K562 (cell line): ENCODE measurements around the gene SMAD7. TPM values are rescaled to one million over a fixed set of nuclear protein-coding genes. Genes with fewer than 3 reads are reported as not detected.
A peak's percentile ranks its signal among the peaks of the same experiment; 100 is the strongest.

Experiments used
- ATF7 ChIP-seq: fragments of 450-650 bp; IDR thresholded peaks from 2 replicates; pipeline ENCODE4 v1.7.1; 2014; ENCODE audit warnings: mild to moderate bottlenecking, moderate library complexity
- CBFA2T2 ChIP-seq: fragments of 450-650 bp; conservative IDR thresholded peaks from 2 replicates; pipeline ENCODE4 v1.6.1; 2017; ENCODE audit warnings: mild to moderate bottlenecking
- DPF2 ChIP-seq: fragments of 450-650 bp; IDR thresholded peaks from 2 replicates; pipeline ENCODE4 v1.6.1; 2016
- FOSL1 ChIP-seq: fragments of 200-800 bp; sonication (Bioruptor generic); conservative IDR thresholded peaks from 2 replicates; pipeline ENCODE4 v1.6.1; 2016; ENCODE audit warnings: missing genetic modification characterization, missing compliant biosample characterization
- HDAC1 ChIP-seq, 2 experiments: fragments of 450-650 bp; IDR thresholded peaks; 2 replicates each; pipeline ENCODE4 v1.6.1; 2016 to 2017; ENCODE audit warnings: inconsistent platforms in 1 of 2, mild to moderate bottlenecking in 1 of 2, moderate library complexity in 1 of 2
- HDAC6 ChIP-seq: IDR thresholded peaks from 2 replicates; pipeline ENCODE4 v1.6.1; 2012; ENCODE audit warnings: low read depth, mild to moderate bottlenecking, control low read depth, inconsistent platforms, low read length, moderate library complexity
- HDAC8 ChIP-seq: fragments of 450-650 bp; IDR thresholded peaks from 2 replicates; pipeline ENCODE4 v1.6.1; 2016; ENCODE audit warnings: mild to moderate bottlenecking, missing genetic modification characterization, moderate library complexity, missing compliant biosample characterization
- MAFF ChIP-seq: IDR thresholded peaks from 2 replicates; pipeline ENCODE4 v1.6.1; 2012; ENCODE audit warnings: low read length, improper control_type of control experiment
- NFE2L1 ChIP-seq: fragments of 450-650 bp; IDR thresholded peaks from 2 replicates; pipeline ENCODE4 v1.6.1; 2016; ENCODE audit warnings: missing genetic modification characterization, low read depth, mild to moderate bottlenecking, missing compliant biosample characterization, moderate library complexity, borderline replicate concordance
- NONO ChIP-seq, 2 experiments: fragments of 200-400 bp in 1 of 2; fragments of 450-650 bp in 1 of 2; formaldehyde crosslinking in 1 of 2; IDR thresholded peaks; 2 replicates each; pipeline ENCODE4 v1.6.1; 2017; ENCODE audit warnings: low read depth in 2 of 2, mild to moderate bottlenecking in 2 of 2, moderate library complexity in 2 of 2, low read length in 1 of 2
- NR4A1 ChIP-seq, 2 experiments: fragments of 250-450 bp in 1 of 2; fragments of 450-650 bp in 1 of 2; sonication (Bioruptor Pico) in 1 of 2; IDR thresholded peaks; 2 replicates each; pipeline versions ENCODE4 v1.4.0 to v1.6.1; 2016 to 2020; ENCODE audit warnings: mild to moderate bottlenecking in 2 of 2, missing compliant biosample characterization in 1 of 2, missing genetic modification characterization in 1 of 2, moderate library complexity in 1 of 2
- SP1 ChIP-seq: sonication (generic); formaldehyde crosslinking; IDR thresholded peaks from 2 replicates; pipeline ENCODE4 v1.8.1; 2022; ENCODE audit warnings: mild to moderate bottlenecking, missing genetic modification reagents
- SP2 ChIP-seq: IDR thresholded peaks from 2 replicates; pipeline ENCODE4 v1.6.1; 2011; ENCODE audit warnings: mild to moderate bottlenecking, low read depth, low read length, moderate library complexity; ENCODE audit not compliant: poor library complexity, severe bottlenecking; ENCODE audit errors: extremely low read depth
- TRIM24 ChIP-seq, 2 experiments: fragments of 450-650 bp; IDR thresholded peaks; 2 replicates each; pipeline ENCODE4 v1.6.1; 2016
- YY1 ChIP-seq, 3 experiments: IDR thresholded peaks; 2 replicates each; pipeline ENCODE4 v1.6.1; 2011; ENCODE audit warnings: low read length in 2 of 3, mild to moderate bottlenecking in 2 of 3, moderate library complexity in 2 of 3, borderline replicate concordance in 1 of 3, control low read depth in 1 of 3, low read depth in 1 of 3; ENCODE audit not compliant: insufficient read depth in 3 of 3, insufficient replicate concordance in 2 of 3, control insufficient read depth in 1 of 3, insufficient read length in 1 of 3; ENCODE audit errors: extremely low read depth in 1 of 3
- ZNF384 ChIP-seq: IDR thresholded peaks from 2 replicates; pipeline ENCODE4 v1.6.1; 2012; ENCODE audit warnings: low read depth, low read length, improper control_type of control experiment
- ZNF408 ChIP-seq: fragments of 250-450 bp; sonication (Bioruptor Pico); IDR thresholded peaks from 2 replicates; pipeline ENCODE4 v1.4.0; 2020; ENCODE audit warnings: low read depth, mild to moderate bottlenecking, moderate library complexity
- ZNF696 ChIP-seq: fragments of 250-450 bp; sonication (Bioruptor Pico); conservative IDR thresholded peaks from 2 replicates; pipeline ENCODE4 v1.4.0; 2020; ENCODE audit warnings: mild to moderate bottlenecking, moderate library complexity
- polyA plus RNA-seq, 8 experiments: library from polyadenylated mRNA; depleted of rRNA in 4 of 8; stranded (reverse) in 5 of 8; unstranded in 3 of 8; fragments of >200 nt; fragmentation: Nextera tagmentation in 2 of 8; fragmentation: Illumina TruSeq in 1 of 8; extraction: Ambion mirVana in 2 of 8; extraction: Trizol in 1 of 8; gene quantifications; 2 replicates each; pipeline versions ENCODE4 v1.2.1 to v1.2.3, GENCODE V29; 2011 to 2014; ENCODE audit warnings: inconsistent platforms in 1 of 8, missing spikeins in 1 of 8
- total RNA-seq, 7 experiments: library from RNA; depleted of rRNA in 6 of 7; stranded (reverse); fragments of >200 nt in 6 of 7; fragmentation: Illumina TruSeq in 2 of 7; extraction: Trizol in 2 of 7; gene quantifications; 2 replicates each; pipeline versions ENCODE4 v1.2.1 to v1.2.3, GENCODE V29; 2011 to 2021; ENCODE audit warnings: low replicate concordance in 1 of 7
- TF ChIP-seq, protein P1 (sequence below): fragments of 450-650 bp; IDR thresholded peaks from 2 replicates; pipeline ENCODE4 v1.7.0; 2016; ENCODE audit warnings: borderline replicate concordance
- TF ChIP-seq, protein P2 (sequence below): fragments of 450-650 bp; formaldehyde crosslinking; IDR thresholded peaks from 2 replicates; pipeline ENCODE4 v1.4.0; 2020; ENCODE audit warnings: mild to moderate bottlenecking, mixed read lengths
- TF ChIP-seq, protein P3 (sequence below): fragments of 450-650 bp; formaldehyde crosslinking; IDR thresholded peaks from 2 replicates; pipeline ENCODE4 v1.4.0; 2020; ENCODE audit warnings: mild to moderate bottlenecking, moderate library complexity

SMAD7 gene
- total and polyA plus RNA-seq, 9 of the 15 experiments (the other 6 are each of a cell fraction or from before 2014, with no cell fraction given): 0.13 to 3.0 (median 1.6) TPM

DNA sequence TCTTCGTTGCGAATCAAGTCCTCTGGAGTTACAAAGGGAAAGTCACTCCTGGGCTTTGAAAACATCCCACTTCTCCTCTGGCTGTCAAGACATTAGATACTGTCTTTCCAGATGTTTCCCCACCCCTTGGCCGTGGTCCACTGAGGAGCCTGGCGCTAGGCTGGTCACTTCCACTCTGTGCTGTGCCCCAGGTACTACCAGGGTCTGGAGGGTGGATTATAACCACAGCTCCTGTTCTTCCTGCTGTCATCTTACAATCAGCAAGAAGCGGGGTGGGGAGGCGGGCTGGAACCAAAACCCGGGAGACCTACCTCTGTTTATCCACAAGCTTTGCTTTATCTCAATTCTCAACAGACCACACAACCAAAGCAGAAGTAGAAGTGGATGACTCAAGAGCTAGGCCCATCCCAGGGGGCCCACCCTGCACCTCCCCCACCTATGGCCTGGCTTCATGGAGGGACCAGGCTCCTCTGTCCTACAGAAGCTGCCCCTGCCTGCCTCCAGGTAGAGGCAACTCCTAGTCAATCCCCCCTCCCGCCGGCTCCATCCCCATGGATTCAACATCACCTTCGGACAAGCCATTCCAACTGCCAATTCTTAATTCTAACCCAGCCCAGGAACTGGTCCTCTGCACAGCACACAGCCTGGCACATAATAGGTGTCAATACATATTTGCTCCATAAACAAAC lies 17.8 kb downstream of the SMAD7 start (continued):
- TF ChIP-seq YY1 (IDR thresholded peaks at IDR 0.05; ENCODE audit: borderline replicate concordance in 1 of 3, control insufficient read depth in 1 of 3, extremely low read depth in 1 of 3, insufficient read depth in 3 of 3, insufficient read length in 1 of 3, insufficient replicate concordance in 2 of 3, low read depth in 1 of 3, low read length in 2 of 3) (peak in 2 of 3 experiments; percentile 21 to 25), HDAC1 (IDR thresholded peaks at IDR 0.05) (peak in 1 of 2 experiments; percentile 77; a peak in 2 of 4 replicates), ATF7 (peak; percentile 43; the same call in 1 of the 2 replicates), TRIM24 (IDR thresholded peaks at IDR 0.05) (peak; percentile 42 to 54; a peak in 1 of 4 replicates), ZNF408 (CRISPR knock-in tag) (no peak), SP1 (no peak), CBFA2T2 (0 out of 2 replicates have a peak, but pooled peaks have one; percentile 29), HDAC6 (no peak), NR4A1 (CRISPR knock-in tag; IDR thresholded peaks at IDR 0.05) (no peak), NR4A1 (tag; IDR thresholded peaks at IDR 0.05) (no peak), NONO (IDR thresholded peaks at IDR 0.05; ENCODE audit: low read depth in 2 of 2, low read length in 1 of 2) (no peak), NFE2L1 (tag) (no peak), HDAC8 (no peak), FOSL1 (tag) (peak; percentile 84), SP2 (no peak), MAFF (no peak), DPF2 (peak; percentile 75), ZNF384 (no peak), ZNF696 (CRISPR knock-in tag) (no peak)
- TF ChIP-seq, protein P1, sequence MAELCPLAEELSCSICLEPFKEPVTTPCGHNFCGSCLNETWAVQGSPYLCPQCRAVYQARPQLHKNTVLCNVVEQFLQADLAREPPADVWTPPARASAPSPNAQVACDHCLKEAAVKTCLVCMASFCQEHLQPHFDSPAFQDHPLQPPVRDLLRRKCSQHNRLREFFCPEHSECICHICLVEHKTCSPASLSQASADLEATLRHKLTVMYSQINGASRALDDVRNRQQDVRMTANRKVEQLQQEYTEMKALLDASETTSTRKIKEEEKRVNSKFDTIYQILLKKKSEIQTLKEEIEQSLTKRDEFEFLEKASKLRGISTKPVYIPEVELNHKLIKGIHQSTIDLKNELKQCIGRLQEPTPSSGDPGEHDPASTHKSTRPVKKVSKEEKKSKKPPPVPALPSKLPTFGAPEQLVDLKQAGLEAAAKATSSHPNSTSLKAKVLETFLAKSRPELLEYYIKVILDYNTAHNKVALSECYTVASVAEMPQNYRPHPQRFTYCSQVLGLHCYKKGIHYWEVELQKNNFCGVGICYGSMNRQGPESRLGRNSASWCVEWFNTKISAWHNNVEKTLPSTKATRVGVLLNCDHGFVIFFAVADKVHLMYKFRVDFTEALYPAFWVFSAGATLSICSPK: no peak
- TF ChIP-seq, protein P2, sequence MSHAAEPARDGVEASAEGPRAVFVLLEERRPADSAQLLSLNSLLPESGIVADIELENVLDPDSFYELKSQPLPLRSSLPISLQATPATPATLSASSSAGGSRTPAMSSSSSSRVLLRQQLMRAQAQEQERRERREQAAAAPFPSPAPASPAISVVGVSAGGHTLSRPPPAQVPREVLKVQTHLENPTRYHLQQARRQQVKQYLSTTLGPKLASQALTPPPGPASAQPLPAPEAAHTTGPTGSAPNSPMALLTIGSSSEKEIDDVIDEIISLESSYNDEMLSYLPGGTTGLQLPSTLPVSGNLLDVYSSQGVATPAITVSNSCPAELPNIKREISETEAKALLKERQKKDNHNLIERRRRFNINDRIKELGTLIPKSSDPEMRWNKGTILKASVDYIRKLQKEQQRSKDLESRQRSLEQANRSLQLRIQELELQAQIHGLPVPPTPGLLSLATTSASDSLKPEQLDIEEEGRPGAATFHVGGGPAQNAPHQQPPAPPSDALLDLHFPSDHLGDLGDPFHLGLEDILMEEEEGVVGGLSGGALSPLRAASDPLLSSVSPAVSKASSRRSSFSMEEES (CRISPR knock-in tag): no peak
- TF ChIP-seq, protein P3, sequence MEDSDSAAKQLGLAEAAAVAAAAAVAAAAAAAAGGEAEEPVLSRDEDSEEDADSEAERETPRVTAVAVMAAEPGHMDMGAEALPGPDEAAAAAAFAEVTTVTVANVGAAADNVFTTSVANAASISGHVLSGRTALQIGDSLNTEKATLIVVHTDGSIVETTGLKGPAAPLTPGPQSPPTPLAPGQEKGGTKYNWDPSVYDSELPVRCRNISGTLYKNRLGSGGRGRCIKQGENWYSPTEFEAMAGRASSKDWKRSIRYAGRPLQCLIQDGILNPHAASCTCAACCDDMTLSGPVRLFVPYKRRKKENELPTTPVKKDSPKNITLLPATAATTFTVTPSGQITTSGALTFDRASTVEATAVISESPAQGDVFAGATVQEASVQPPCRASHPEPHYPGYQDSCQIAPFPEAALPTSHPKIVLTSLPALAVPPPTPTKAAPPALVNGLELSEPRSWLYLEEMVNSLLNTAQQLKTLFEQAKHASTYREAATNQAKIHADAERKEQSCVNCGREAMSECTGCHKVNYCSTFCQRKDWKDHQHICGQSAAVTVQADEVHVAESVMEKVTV (CRISPR knock-in tag): no peak
